Lower lobe of right lung (tissue), 2 donors: Measurements from ENCODE around the gene RALGPS1. TPM values are rescaled to one million over a fixed set of nuclear protein-coding genes. Genes with fewer than 3 reads are reported as not detected.

Experiments
- ATAC-seq, 2 donors: fragments of 200-7000 bp; cut with Tn5 transposase; one replicate each; pipeline ENCODE4 v1.9.1; 2020 to 2022; ENCODE audit warnings: mild to moderate bottlenecking in 2 of 2, moderate library complexity in 2 of 2
- DNase-seq: peaks from one replicate; pipeline ENCODE4 v3.0.0-alpha.2; 2020
- H3K27ac ChIP-seq: fragments of 200-600 bp; one replicate; pipeline ENCODE4 v1.8.0; 2022
- H3K27me3 ChIP-seq: fragments of 200-600 bp; one replicate; pipeline ENCODE4 v1.8.0; 2022; ENCODE audit warnings: low read depth
- H3K36me3 ChIP-seq: fragments of 200-600 bp; one replicate; pipeline ENCODE4 v1.8.0; 2022; ENCODE audit warnings: mild to moderate bottlenecking
- H3K4me1 ChIP-seq: fragments of 200-600 bp; one replicate; pipeline ENCODE4 v1.8.0; 2022
- H3K4me3 ChIP-seq: fragments of 200-600 bp; one replicate; pipeline ENCODE4 v1.8.0; 2022; ENCODE audit warnings: mild to moderate bottlenecking
- H3K9me3 ChIP-seq: fragments of 200-600 bp; one replicate; pipeline ENCODE4 v1.8.0; 2022
- intact Hi-C: fragments of 100-400 bp; cut with DNase I; formaldehyde crosslinking; loops from one replicate; pipeline ENCODE4 v1.11.0; 2022
- total RNA-seq: library from RNA; stranded (reverse); fragmentation: NEBNext Ultra II Directional; extraction: Animal tissue kit (Norgen Biotek cat#: 25700); gene quantifications from one replicate; pipeline ENCODE4 v1.2.1, GENCODE V29; 2021
- TF ChIP-seq, protein P1 (sequence below): fragments of 200-600 bp; IDR thresholded peaks from one replicate; pipeline ENCODE4 v1.8.0; 2022; ENCODE audit warnings: antibody characterized with exemption, mild to moderate bottlenecking
- donor health status: DM: no; HTN: yes; CAD: no; lungs with severe emphysema.

The RALGPS1 gene
- total RNA-seq, 1 donor from 2014 or later: 17.6 TPM

- intact Hi-C loops: no loop called here
- peaks cover 22% of the 10 kb centered on the region for H3K4me1 ChIP-seq
- TF ChIP-seq, protein P1, sequence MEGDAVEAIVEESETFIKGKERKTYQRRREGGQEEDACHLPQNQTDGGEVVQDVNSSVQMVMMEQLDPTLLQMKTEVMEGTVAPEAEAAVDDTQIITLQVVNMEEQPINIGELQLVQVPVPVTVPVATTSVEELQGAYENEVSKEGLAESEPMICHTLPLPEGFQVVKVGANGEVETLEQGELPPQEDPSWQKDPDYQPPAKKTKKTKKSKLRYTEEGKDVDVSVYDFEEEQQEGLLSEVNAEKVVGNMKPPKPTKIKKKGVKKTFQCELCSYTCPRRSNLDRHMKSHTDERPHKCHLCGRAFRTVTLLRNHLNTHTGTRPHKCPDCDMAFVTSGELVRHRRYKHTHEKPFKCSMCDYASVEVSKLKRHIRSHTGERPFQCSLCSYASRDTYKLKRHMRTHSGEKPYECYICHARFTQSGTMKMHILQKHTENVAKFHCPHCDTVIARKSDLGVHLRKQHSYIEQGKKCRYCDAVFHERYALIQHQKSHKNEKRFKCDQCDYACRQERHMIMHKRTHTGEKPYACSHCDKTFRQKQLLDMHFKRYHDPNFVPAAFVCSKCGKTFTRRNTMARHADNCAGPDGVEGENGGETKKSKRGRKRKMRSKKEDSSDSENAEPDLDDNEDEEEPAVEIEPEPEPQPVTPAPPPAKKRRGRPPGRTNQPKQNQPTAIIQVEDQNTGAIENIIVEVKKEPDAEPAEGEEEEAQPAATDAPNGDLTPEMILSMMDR: no peak
- H3K27me3 ChIP-seq: no peaks in the 10 kb centered on the region
- DNase-seq (no peak), ATAC-seq (no peak)
- no peak overlapping the region for H3K4me3 ChIP-seq
- H3K9me3 ChIP-seq: no peaks in the 10 kb centered on the region
- H3K36me3 ChIP-seq: no peaks in the 10 kb centered on the region
- H3K27ac ChIP-seq: no peak overlapping the region
These were observed 287.1 kb downstream of the RALGPS1 start for GRCh38 chr9:127201731-127202130.

- Histone ChIP-seq H3K9me3 (no peaks in the 10 kb centered on the region), H3K4me3 (no peak overlapping the region), H3K36me3 (no peaks in the 10 kb centered on the region), H3K4me1 (peaks cover 19% of the 10 kb centered on the region), H3K27me3 (no peaks in the 10 kb centered on the region), H3K27ac (no peak overlapping the region)
- ATAC-seq (no peak), DNase-seq (no peak)
- TF ChIP-seq, protein P1: no peak
- intact Hi-C loops: no loop called here
These were observed 288.0 kb downstream of the RALGPS1 start for GRCh38 chr9:127202461-127203169.

GRCh38 chr9:127203681-127204327 is 289.2 kb downstream of the RALGPS1 start:
- Histone ChIP-seq H3K27ac (no peak overlapping the region), H3K27me3 (no peaks in the 10 kb centered on the region), H3K4me1 (peaks cover 8% of the 10 kb centered on the region), H3K9me3 (no peaks in the 10 kb centered on the region), H3K4me3 (no peak overlapping the region), H3K36me3 (no peaks in the 10 kb centered on the region)
- intact Hi-C loops: no loop called here
- ATAC-seq (no peak), DNase-seq (no peak)
- TF ChIP-seq, protein P1: no peak

DNA sequence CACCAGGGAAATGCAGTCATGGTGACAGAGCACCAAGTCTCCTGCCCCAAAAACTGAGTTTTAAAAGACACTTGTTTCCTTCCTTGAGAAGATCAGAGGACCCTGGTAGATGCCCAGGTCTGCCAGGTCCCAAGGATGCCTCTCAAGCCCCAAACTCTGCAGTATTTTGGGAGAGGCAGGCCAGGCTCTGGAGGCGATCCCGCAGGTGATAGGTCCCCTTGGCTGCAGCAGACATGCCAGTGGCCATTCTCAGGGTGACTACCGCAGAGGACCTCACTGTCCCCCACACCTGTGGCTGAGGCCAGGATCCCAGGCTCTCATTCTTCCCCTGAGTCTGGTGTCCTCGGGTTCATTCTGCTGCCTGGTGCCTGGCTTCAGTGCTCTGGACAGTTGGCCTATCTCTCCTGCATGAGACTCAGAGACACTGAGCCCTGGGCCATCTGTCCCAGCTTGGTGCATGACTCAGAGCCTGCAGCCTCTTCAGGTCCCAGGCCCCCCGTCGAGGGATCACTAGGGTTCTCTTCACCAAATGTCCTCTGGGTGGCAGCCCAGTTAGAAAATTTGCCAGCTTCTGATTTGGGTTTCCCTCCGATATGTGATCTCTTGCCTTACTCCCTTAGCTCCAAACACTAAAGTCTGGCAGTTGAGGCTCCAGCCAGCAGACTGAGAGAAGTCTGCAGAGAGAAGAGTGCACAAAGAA is 290.3 kb downstream of the RALGPS1 start:
- TF ChIP-seq, protein P1: no peak
- Histone ChIP-seq H3K27ac (no peak overlapping the region), H3K4me1 (no peaks in the 10 kb centered on the region), H3K9me3 (no peaks in the 10 kb centered on the region), H3K36me3 (no peaks in the 10 kb centered on the region), H3K4me3 (no peak overlapping the region), H3K27me3 (no peaks in the 10 kb centered on the region)
- no peak for ATAC-seq
- no peak for DNase-seq
- intact Hi-C loops: no loop called here

GRCh38 chr9:127205952-127206351 is 291.4 kb downstream of the RALGPS1 start:
- H3K4me3 ChIP-seq: no peak overlapping the region
- no peak overlapping the region for H3K27ac ChIP-seq
- ATAC-seq: no peak
- H3K9me3 ChIP-seq: no peaks in the 10 kb centered on the region
- TF ChIP-seq, protein P1: no peak
- no peaks in the 10 kb centered on the region for H3K36me3 ChIP-seq
- intact Hi-C loops: no loop called here
- H3K27me3 ChIP-seq: no peaks in the 10 kb centered on the region
- no peaks in the 10 kb centered on the region for H3K4me1 ChIP-seq
- no peak for DNase-seq
